Neural progenitor cell (in vitro differentiated cells): ENCODE measurements around the gene EZR. TPM values are rescaled to one million over a fixed set of nuclear protein-coding genes. Genes with fewer than 3 reads are reported as not detected.

Experiments
- DNase-seq: peaks from one replicate; pipeline ENCODE4 v3.0.0-alpha.2; 2016; ENCODE audit warnings: low spot score
- H2AFZ ChIP-seq: fragments of 200-600 bp; sonication (generic); replicated peaks from 2 replicates; pipeline ENCODE4 v1.6.1; 2016; ENCODE audit warnings: antibody characterized with exemption
- H3F3A ChIP-seq: fragments of 200-600 bp; sonication (generic); 2 replicates; pipeline ENCODE4 v1.6.1; 2016; ENCODE audit warnings: antibody characterized with exemption, low read depth
- H3K27ac ChIP-seq: fragments of 200-600 bp; sonication (generic); 2 replicates; pipeline ENCODE4 v1.5.1; 2016; ENCODE audit warnings: mild to moderate bottlenecking
- H3K27me3 ChIP-seq: fragments of 200-600 bp; sonication (generic); 2 replicates; pipeline ENCODE4 v1.6.1; 2016; ENCODE audit warnings: mild to moderate bottlenecking, moderate library complexity
- H3K36me3 ChIP-seq: fragments of 200-600 bp; sonication (generic); 2 replicates; pipeline ENCODE4 v1.5.1; 2016
- H3K4me1 ChIP-seq: fragments of 200-600 bp; sonication (generic); 2 replicates; pipeline ENCODE4 v1.6.1; 2016; ENCODE audit warnings: mixed run types
- H3K4me2 ChIP-seq: fragments of 200-600 bp; sonication (generic); 2 replicates; pipeline ENCODE4 v1.6.1; 2016
- H3K4me3 ChIP-seq: fragments of 200-600 bp; sonication (generic); 2 replicates; pipeline ENCODE4 v1.5.1; 2016
- H3K79me2 ChIP-seq: fragments of 200-600 bp; sonication (generic); 2 replicates; pipeline ENCODE4 v1.6.1; 2016; ENCODE audit warnings: low read depth
- H3K9ac ChIP-seq: fragments of 200-600 bp; sonication (generic); 2 replicates; pipeline ENCODE4 v1.6.1; 2016
- H3K9me3 ChIP-seq: fragments of 200-600 bp; sonication (generic); 2 replicates; pipeline ENCODE4 v1.5.1; 2016; ENCODE audit warnings: low read depth
- H4K20me1 ChIP-seq: fragments of 200-600 bp; sonication (generic); 2 replicates; pipeline ENCODE4 v1.6.1; 2016; ENCODE audit warnings: low read depth
- H3K27ac Mint-ChIP-seq: 3 replicates; pipeline ENCODE4 v1.8.0; 2021; ENCODE audit warnings: mixed read lengths
- H3K27me3 Mint-ChIP-seq: 2 replicates; pipeline ENCODE4 v1.8.0; 2022; ENCODE audit warnings: low read depth, mild to moderate bottlenecking, inconsistent platforms, moderate library complexity, mixed read lengths; ENCODE audit not compliant: insufficient read depth
- H3K36me3 Mint-ChIP-seq: 3 replicates; pipeline ENCODE4 v1.8.0; 2021; ENCODE audit warnings: mixed read lengths
- H3K4me1 Mint-ChIP-seq: 3 replicates; pipeline ENCODE4 v1.8.0; 2021; ENCODE audit warnings: mixed read lengths
- H3K4me3 Mint-ChIP-seq: 3 replicates; pipeline ENCODE4 v1.8.0; 2021; ENCODE audit warnings: mild to moderate bottlenecking, moderate library complexity, mixed read lengths
- H3K9me3 Mint-ChIP-seq: 3 replicates; pipeline ENCODE4 v1.8.0; 2020; ENCODE audit warnings: mixed read lengths
- EZH2 ChIP-seq: fragments of 200-600 bp; sonication (generic); IDR thresholded peaks from 2 replicates; pipeline ENCODE4 v1.6.1; 2017; ENCODE audit warnings: antibody characterized with exemption, mild to moderate bottlenecking, moderate library complexity
- EZH2phosphoT487 ChIP-seq: fragments of 200-600 bp; sonication (generic); IDR thresholded peaks from 2 replicates; pipeline ENCODE4 v1.6.1; 2017; ENCODE audit warnings: antibody characterized with exemption
- microRNA-seq: library from miRNA; unstranded; fragments of <30 nt; microRNA quantifications from one replicate; pipeline ENCODE4, GENCODE V29; 2016
- small RNA-seq: library from RNA; depleted of rRNA; stranded (forward); fragments of <200 nt; gene quantifications from one replicate; pipeline ENCODE3, GENCODE V24; 2015
- total RNA-seq: library from RNA; depleted of rRNA; stranded (reverse); fragments of >200 nt; gene quantifications from 2 replicates; pipeline ENCODE4 v1.2.3, GENCODE V29; 2015; ENCODE audit warnings: low replicate concordance
- TF ChIP-seq, protein P1 (sequence below): fragments of 200-600 bp; sonication (generic); IDR thresholded peaks from 2 replicates; pipeline ENCODE4 v1.5.1; 2017; ENCODE audit warnings: antibody characterized with exemption, mild to moderate bottlenecking

The EZR gene
- total RNA-seq, 1 donor from 2014 or later, result 52.0 TPM

DNA sequence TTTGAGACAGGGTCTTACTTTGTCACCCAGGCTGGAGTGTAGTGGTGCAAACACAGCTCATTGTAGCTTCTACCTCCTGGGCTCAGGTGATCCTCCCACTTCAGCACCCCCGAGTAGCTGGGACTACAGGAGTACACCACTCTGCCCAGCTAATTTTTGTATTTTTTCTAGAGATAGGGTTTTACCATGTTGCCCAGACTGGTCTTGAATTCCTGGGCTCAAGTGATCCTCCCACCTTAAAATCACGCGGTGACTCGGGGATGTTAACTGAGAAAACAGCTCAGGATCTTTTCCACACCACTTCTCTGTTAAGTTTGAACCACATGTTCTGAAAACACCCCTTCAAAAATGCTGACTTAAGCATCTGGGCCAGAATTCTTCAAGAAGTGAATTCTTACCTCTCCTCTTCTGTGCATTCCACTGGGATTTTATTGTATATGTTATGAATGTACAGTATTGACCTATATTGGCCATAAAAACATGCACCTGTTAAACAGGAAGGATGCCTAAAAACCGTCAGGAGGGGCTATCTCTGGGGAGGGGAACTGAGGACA lies 96.9 kb downstream of the EZR start:
- Histone ChIP-seq H3K4me1 (peaks cover 6% of the 10 kb centered on the region), H3K4me2 (no peak overlapping the region), H3F3A (no peaks in the 10 kb centered on the region), H3K9me3 (no peaks in the 10 kb centered on the region), H3K36me3 (no peaks in the 10 kb centered on the region), H3K4me3 (no peak overlapping the region), H3K9ac (no peak overlapping the region), H3K27ac (no peak overlapping the region), H4K20me1 (no peaks in the 10 kb centered on the region), H2AFZ (no peak overlapping the region), H3K27me3 (no peaks in the 10 kb centered on the region), H3K79me2 (no peaks in the 10 kb centered on the region)
- Mint-ChIP-seq H3K27ac (no peak overlapping the region), H3K9me3 (no peaks in the 10 kb centered on the region), H3K4me1 (no peaks in the 10 kb centered on the region), H3K27me3 (no peaks in the 10 kb centered on the region), H3K4me3 (no peak overlapping the region), H3K36me3 (peaks cover 1% of the 10 kb centered on the region)
- no peak for DNase-seq
- TF ChIP-seq EZH2phosphoT487 (no peak), EZH2 (no peak)
- TF ChIP-seq, protein P1, sequence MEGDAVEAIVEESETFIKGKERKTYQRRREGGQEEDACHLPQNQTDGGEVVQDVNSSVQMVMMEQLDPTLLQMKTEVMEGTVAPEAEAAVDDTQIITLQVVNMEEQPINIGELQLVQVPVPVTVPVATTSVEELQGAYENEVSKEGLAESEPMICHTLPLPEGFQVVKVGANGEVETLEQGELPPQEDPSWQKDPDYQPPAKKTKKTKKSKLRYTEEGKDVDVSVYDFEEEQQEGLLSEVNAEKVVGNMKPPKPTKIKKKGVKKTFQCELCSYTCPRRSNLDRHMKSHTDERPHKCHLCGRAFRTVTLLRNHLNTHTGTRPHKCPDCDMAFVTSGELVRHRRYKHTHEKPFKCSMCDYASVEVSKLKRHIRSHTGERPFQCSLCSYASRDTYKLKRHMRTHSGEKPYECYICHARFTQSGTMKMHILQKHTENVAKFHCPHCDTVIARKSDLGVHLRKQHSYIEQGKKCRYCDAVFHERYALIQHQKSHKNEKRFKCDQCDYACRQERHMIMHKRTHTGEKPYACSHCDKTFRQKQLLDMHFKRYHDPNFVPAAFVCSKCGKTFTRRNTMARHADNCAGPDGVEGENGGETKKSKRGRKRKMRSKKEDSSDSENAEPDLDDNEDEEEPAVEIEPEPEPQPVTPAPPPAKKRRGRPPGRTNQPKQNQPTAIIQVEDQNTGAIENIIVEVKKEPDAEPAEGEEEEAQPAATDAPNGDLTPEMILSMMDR, result no peak

DNA sequence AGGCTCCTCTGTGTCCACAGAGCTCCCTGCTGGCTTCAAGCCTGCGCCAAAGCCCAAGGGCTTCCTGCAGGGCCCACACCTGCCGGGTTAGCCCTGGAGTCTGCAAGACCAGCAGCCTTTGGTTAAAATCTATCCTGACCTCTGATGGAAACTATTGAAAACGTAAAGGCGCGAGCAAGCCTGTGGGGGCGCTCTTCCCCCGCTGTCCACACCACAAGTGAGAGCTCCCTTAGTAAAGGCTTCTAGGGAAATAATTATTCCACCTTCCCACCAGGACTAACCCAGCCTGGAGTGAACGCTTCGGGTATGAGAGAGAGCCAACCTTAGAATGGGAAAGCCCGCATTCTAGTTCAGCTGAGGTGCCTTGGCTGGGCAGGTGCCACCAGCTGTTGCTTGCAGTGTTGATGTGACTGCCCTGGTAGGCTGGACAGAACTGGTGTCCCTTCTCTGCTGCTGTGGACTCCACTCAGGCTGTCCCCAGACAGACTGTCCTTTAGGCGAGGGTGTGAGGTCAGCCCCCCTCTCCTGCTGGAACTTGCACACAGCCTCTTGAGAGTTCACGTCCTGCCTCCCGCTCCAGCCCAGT lies 100.6 kb downstream of the EZR start:
- Mint-ChIP-seq H3K27me3 (peaks cover 2% of the 10 kb centered on the region), H3K4me3 (no peak overlapping the region), H3K9me3 (no peaks in the 10 kb centered on the region), H3K27ac (no peak overlapping the region), H3K36me3 (peaks cover 1% of the 10 kb centered on the region), H3K4me1 (peaks cover 12% of the 10 kb centered on the region)
- TF ChIP-seq EZH2 (no peak), EZH2phosphoT487 (no peak)
- TF ChIP-seq, protein P1, result peak; percentile 96
- Histone ChIP-seq H3K27me3 (no peaks in the 10 kb centered on the region), H3K9ac (no peak overlapping the region), H3K4me3 (no peak overlapping the region), H3K36me3 (no peaks in the 10 kb centered on the region), H4K20me1 (no peaks in the 10 kb centered on the region), H3K27ac (no peak overlapping the region), H3K4me1 (peaks cover 6% of the 10 kb centered on the region), H2AFZ (peak overlapping the region; percentile 70), H3F3A (no peaks in the 10 kb centered on the region), H3K4me2 (no peak overlapping the region), H3K9me3 (no peaks in the 10 kb centered on the region), H3K79me2 (no peaks in the 10 kb centered on the region)
- peak; percentile 74 for DNase-seq

DNA sequence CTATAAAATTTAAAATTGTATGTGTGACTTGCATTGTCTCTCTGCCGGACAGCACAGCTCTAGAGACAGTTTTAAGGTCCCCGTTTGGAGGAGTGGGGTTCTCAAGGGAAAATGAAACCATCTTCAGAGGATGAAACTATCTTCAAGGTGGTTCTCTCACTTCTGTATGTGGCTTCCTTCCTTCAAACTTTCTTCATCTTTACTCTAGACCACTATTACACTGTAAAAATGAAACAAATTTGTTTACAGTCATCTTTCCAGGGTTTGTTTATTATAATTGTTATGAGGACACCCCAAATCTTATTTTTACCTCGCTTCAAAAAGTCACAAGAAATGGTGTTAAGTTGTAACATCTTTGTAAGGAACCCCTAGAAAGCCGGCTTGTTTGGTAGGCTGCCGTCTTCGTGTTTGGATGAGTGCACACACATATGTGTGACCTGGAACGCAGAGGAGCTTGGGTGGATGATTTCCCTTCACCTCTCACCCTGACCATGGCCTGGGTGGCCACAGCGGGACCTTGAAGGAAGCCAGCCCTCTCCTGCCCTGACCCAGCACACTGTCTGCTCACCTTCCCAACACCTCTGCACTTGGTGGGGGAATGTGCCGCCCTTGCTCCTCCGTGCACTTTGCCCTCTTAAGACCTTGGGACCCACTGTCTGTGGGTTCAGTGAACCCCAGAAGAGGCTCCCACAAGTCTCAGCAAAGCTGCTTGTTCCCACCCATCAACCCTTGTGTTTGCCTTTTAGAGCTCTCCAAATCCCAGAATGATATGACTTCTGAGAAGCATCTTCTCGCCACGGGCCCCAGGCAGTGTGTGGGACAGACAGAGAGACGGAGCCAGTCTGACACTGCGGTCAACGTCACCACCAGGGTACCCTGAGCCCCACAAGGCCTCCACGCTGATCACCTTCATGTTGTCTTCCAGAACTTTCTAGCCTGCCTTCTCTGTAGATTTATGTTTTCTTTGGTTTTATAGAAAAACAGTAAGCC lies 101.5 kb downstream of the EZR start:
- Histone ChIP-seq H3K9me3 (no peaks in the 10 kb centered on the region), H3K27me3 (no peaks in the 10 kb centered on the region), H3K4me2 (no peak overlapping the region), H3K36me3 (no peaks in the 10 kb centered on the region), H4K20me1 (no peaks in the 10 kb centered on the region), H3F3A (no peaks in the 10 kb centered on the region), H3K4me3 (no peak overlapping the region), H3K27ac (no peak overlapping the region), H3K4me1 (peaks cover 6% of the 10 kb centered on the region), H3K9ac (no peak overlapping the region), H2AFZ (peak overlapping the region; percentile 70), H3K79me2 (no peaks in the 10 kb centered on the region)
- Mint-ChIP-seq H3K27me3 (peaks cover 2% of the 10 kb centered on the region), H3K27ac (no peak overlapping the region), H3K4me3 (no peak overlapping the region), H3K4me1 (peaks cover 12% of the 10 kb centered on the region), H3K36me3 (no peaks in the 10 kb centered on the region), H3K9me3 (no peaks in the 10 kb centered on the region)
- no peak for TF ChIP-seq EZH2phosphoT487
- TF ChIP-seq EZH2, result no peak
- TF ChIP-seq, protein P1, result no peak
- DNase-seq, result no peak

Small RNAs within 50 kb of the gene (microRNA-seq; reads per million reads assigned to microRNA genes)
- 0.54 reads per million for gene MIR3918

Small RNAs within 50 kb of the gene (small RNA-seq; reads per million reads assigned to genes)
- not detected for gene MIR3918

Other genes starting within 250 kb of the EZR start
- 71.1 and 82.8 TPM in 2 replicates for gene DYNLT1, start 174.6 kb downstream of the EZR start, total RNA-seq
- 0.25 TPM in 1 of 2 replicates, not detected in the other for gene SYTL3, start 169.3 kb downstream of the EZR start, total RNA-seq
- gene RSPH3, start 180.8 kb upstream of the EZR start, total RNA-seq, result 3.6 and 3.9 TPM in 2 replicates
- gene TAGAP, start 225.6 kb upstream of the EZR start, total RNA-seq, result not detected in 2 replicates